Choroid plexus epithelial cell (primary cell): Measurements from ENCODE around the gene PIEZO2.
A peak's percentile ranks its signal among the peaks of the same experiment; 100 is the strongest.

ENCODE experiments used
- DNase-seq: peaks from one replicate; pipeline ENCODE4 v3.0.0-alpha.2; 2010; ENCODE audit warnings: low read depth
- H3K4me3 ChIP-seq: 2 replicates; pipeline ENCODE4 v1.5.1; 2011; ENCODE audit warnings: low read depth, mild to moderate bottlenecking, control low read depth, low read length, moderate library complexity
- TF ChIP-seq, protein P1 (sequence below): conservative IDR thresholded peaks from 2 replicates; pipeline ENCODE4 v1.5.1; 2011; ENCODE audit warnings: low read depth, mild to moderate bottlenecking, control low read depth, inconsistent platforms, low read length, moderate library complexity

The PIEZO2 gene

DNA sequence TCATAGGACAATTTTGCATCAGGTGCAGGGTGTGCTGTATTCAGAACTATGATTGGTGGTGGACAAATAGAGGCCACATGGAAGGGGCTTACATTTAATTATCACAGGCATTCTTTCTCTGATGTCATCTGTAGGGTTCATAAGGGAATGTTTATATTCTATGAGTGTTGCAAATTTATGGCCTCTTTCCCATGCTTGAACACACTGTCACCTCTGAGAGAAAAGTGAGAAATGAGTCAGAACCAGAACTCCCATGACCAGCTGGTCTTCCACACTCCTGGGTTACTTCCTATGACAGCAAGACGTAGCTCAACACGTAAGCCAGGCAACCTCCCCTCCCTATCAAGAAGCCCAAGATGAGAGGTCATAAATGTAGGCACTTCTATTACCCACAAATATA lies 310.8 kb downstream of the PIEZO2 start:
- DNase-seq, result peak; percentile 82
- TF ChIP-seq, protein P1, sequence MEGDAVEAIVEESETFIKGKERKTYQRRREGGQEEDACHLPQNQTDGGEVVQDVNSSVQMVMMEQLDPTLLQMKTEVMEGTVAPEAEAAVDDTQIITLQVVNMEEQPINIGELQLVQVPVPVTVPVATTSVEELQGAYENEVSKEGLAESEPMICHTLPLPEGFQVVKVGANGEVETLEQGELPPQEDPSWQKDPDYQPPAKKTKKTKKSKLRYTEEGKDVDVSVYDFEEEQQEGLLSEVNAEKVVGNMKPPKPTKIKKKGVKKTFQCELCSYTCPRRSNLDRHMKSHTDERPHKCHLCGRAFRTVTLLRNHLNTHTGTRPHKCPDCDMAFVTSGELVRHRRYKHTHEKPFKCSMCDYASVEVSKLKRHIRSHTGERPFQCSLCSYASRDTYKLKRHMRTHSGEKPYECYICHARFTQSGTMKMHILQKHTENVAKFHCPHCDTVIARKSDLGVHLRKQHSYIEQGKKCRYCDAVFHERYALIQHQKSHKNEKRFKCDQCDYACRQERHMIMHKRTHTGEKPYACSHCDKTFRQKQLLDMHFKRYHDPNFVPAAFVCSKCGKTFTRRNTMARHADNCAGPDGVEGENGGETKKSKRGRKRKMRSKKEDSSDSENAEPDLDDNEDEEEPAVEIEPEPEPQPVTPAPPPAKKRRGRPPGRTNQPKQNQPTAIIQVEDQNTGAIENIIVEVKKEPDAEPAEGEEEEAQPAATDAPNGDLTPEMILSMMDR, result no peak
- H3K4me3 ChIP-seq, result no peak overlapping the region

DNA sequence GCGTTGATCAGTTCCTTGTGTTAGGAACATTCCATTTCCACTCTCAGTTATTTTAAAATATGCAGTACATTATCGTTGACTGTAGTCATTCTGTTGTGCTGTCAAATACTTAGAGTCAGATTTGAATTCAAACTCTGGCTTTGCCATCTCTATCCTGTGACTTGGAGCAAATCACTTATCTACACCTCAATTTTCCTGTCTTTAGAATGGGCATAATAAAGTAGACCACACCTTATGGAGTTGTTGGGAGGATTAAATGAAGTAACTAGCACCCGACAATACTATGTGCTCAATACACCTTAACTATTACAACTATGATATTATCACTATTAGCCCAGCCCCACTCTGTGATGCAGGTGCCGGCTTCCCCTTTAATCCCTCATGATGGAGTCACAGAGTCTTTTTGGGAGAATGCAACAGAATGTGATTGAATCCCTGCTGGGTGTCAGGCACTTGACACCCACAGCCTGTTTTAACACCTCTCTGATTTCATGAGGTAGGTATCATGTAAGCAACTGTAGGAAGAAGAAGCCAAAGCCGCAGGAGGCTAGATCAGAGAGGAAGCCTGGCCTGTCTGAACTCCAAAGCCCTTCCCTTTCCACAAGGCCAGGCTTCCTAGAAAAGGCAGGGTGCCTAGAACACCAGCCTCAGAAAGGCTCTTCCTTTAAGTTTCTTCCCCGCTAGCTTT lies 315.1 kb downstream of the PIEZO2 start:
- TF ChIP-seq, protein P1, result no peak
- no peak overlapping the region for H3K4me3 ChIP-seq
- DNase-seq, result no peak

DNA sequence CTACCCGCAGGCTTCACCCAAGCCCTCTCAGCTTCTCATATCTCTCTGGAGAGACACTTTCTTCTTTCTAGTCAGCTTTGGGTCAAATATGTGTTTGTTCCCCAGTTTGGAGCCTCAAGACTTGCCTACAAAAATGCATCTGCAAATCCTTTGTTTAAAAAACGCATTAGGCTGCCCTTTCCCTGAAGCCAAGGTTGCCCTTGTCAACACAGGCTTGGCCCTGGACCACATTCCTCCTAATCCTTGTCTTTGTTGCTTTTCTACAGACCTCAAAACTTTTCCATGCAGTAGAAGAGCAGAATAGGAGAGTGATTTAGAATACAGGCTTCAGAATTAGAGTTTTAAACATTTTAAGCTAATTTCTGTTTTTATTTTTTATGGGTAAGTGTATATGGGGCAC lies 315.7 kb downstream of the PIEZO2 start:
- TF ChIP-seq, protein P1, result no peak
- no peak overlapping the region for H3K4me3 ChIP-seq
- DNase-seq, result no peak

DNA sequence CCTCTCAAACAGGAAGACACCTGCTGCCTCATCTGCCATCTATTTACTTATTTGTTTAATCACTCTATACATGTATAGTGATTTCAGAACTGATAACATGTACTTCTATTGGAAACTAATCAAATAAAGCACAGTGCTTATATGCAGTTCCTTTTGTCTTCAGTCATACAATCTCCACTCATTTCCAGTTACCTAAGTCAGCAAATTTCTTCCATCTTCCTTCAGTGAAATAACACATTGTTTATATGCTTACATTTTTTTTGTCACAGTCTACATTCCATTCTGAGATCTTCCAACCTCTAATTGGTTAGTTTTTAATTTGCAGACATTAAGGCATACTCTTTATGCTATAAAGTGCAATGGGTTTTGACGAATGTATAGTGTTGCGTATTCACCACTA lies 323.0 kb downstream of the PIEZO2 start:
- H3K4me3 ChIP-seq, result no peak overlapping the region
- TF ChIP-seq, protein P1, result no peak
- no peak for DNase-seq

DNA sequence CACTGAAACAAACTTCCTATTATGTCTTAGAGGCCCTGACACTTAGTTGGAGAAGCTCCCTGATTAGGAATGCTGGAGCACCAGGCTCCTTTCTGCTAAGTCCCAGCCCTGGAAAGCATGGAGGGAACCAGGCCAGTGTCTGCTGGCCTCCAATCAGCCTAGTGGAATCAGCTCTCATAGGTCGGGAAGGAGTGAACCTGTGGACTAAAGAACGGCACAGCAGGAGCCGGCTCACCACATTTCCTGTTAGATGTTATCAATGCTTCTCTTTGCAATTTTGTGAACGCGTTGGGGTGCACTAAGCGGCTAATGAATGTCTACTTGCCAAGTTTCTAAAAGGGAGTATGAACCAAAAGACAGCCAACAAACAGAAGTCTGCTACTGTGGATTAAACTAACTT lies 326.9 kb downstream of the PIEZO2 start:
- TF ChIP-seq, protein P1, result no peak
- DNase-seq, result peak; percentile 66
- no peak overlapping the region for H3K4me3 ChIP-seq

DNA sequence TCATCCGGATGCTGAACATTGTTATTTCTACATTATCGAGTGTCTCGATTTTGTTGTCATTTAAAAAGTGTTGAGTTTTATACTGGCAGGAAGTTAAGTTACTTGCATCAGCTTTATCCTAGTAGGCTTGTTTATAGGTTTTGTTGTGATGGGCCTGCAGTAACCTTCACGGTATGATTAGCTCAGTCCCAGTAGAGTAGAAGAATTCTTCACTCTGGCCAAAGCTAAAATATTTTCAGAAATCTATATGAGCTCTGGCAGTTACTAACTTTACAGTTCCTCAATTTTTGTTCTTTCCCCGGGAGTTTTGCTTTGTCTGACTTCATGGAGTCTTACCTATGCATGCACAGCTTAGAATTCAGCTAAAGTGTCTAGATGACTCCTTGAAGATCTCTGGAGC lies 328.7 kb downstream of the PIEZO2 start:
- no peak overlapping the region for H3K4me3 ChIP-seq
- DNase-seq, result no peak
- TF ChIP-seq, protein P1, result no peak

DNA sequence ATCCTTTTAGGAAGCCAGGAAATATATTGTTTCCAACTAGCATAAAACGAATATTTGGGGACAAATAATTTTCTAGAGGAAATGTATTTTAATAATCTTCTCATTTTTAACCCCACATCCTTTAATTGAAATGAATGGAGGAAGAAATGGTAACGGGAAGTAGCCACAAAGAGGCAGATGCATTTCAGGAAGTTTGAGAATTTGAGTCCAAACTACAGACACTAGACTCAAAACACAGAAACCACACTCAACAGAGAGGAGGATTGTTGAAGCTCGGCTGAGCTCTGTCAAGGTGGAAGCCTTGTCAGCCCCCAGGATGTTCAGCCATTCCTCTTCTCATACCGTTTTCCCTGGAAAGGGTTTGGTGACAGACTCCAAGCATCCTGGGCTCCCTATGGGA lies 335.0 kb downstream of the PIEZO2 start:
- TF ChIP-seq, protein P1, result no peak
- H3K4me3 ChIP-seq, result no peak overlapping the region
- DNase-seq, result no peak
